ENCODE results near the gene CCDC63.
"Not testable (repeated sequence)": the region's sequence is repeated elsewhere in the genome, so short reads cannot be mapped to it uniquely, and the experiment has no call there.

CCDC63 gene

DNA sequence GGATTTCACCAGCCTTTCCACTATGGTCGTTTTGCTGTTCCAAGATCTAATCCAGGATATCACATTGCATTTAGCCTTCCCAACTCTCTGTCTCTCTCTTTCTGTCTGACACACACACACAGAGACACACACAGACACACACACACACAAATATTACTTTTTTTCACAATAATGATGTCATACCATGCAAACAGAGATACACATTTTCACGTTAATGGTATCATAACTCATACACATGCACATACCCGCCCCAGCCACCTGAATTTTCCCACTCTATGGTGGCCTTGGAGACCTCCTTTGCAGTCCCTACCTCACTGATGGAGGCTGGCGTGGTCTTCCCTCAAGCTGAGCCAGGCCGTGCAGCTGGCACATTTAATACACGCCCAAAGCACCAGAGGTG lies 80.8 kb downstream of the CCDC63 start:
- DNase-seq: no peak

DNA sequence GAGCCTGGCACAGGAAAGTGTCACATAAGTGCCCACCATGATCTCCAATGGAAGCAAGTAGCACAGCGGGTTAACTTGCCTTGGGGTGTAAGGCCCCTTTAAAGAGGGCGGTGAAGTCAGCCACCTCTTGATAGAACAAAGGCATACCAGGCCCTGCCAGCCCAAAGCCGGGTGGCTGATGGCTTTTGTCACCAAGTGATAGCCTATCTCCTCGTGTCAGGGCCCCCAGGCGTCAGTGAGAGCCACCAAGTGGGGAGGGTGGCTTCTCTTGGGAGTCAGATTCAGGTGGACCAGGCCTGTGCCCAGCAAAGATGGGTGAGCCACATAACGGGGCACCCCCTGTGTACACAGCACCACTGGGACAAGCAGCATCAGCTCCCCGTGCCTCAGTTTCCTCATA lies 81.9 kb downstream of the CCDC63 start:
- DNase-seq: no peak

DNA sequence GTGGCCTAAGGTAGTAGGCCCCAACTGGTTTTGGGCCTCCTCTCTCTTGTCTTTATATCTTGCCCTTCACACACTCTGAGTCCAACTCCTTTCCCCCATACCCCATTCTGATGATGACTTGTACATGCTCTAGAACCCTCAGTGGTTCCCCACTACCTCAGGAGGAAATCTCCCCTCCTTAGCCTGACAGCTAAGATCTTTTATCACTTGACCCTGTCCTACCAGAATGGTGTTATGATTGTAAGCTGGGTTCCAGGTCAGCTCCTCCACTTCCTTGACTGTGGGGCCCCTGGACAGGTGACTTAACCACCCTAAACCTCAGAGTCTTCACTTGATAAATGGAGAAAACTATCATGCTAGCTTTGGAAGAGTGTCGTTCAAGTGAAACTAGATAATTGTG lies 83.0 kb downstream of the CCDC63 start:
- no peak for DNase-seq

DNA sequence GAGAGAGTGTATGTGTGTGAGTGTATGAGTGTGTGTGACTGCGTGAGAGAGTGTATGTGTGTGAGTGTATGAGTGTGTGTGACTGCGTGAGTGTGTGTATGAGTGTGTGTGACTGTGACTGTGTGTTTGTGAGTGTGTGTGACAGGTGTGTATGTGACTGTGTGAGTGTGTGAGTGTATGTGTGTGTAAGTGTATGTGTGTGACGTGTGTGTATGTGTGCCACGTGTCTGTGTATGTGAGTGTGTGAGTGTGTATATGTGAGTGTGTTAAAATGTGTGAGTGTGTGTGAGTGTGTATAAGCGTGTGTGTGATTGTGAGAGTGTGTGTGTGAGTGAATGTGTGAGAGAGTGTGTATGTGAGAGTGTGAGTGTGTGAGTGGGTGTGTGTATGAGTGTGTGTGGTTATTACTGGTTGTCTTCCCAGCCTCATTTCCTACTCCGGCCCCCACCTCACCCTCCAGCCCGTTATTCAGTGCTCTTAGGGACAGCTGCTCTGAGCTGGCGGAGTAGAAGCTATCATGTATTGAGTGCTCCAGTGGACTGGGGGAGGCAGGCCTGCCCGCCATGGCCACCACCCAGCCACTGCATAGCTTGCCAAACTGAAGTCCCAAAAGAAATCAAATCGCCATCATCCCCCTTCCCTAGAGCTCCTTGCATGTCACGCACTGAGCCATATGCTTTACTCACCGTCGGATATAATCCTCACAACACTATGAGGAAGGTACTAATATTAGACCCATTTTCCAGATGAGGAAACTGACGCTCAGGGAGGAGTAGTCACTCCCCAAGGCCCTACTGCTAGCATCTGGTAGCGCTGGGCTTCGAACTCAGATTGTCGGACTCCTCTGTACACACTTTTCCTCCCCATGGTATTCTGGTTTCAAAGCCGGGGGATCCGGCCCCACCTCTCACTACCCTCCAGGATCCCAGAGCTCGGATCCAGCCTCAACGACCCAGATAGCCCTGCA lies 83.8 kb downstream of the CCDC63 start:
- DNase-seq: no peak

DNA sequence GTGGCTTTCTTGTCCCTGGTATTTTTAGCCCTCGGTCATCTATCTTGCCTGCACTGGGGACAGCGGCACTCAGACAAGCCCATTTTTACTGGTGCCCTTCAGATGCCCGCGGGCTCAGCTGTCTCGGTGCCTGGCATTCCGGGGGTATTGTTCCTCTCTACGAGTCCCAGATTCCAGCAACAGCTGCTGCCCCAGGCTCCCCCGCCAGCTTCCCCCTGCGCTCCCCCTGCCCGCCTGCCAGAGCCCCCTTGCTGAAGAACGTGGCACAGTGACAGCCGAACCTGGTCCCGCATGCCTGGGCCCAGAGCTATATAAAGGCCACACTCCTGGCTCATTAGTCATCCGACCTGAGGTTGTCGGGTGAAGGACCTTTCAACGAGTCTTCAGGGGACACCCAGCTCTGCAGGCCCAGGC lies 84.5 kb downstream of the CCDC63 start:
- DNase-seq: no peak

DNA sequence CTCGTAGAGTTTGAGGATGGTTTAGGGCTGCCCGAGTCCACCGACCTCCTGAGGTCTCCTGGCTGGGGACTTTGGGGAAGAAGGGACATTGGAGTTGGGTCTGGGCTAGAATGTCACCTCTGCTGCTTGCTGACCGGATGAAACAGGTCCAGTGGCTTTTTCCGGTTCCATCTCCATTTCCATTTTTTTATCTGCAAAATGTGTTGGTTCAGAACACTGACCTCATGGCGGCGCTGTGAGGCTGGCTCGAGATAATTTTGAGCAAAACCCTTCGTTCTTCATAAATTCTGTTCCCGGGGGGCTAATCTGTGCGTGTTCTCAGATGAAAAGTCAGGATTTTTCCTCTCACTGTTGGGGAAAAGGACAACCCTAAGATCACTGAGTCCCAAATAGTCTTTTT lies 85.3 kb downstream of the CCDC63 start:
- DNase-seq: no peak

DNA sequence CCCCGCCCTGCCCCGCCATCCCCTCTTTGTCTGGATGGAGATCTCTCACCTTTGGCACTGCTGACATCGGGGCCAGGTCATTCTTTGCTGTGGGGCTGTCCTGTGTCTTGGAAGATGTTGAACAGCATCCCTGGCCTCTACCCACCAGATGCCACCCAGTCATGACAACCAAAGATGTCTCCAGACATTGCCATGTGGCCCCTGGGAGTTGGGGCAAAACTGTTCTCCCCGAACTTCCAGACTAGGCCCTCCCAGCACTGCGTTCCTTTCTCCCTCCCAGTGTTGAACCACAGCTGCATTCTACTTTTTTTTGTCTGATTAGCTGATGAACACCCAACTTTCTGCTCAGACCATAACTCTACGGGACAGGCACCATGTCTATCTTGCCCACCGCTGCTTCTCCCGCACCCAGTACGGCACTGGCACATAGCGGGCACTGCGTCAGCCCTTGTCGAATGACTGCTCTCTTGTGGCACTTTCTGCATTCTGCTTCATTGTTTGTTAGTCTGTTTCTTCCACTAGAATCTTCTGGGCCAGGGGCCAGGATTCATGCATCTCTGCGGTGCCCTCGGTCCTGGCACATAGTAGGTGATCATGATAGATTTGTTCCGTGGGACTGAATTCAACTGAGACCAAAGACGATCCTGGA lies 86.7 kb downstream of the CCDC63 start:
- no peak for DNase-seq

DNA sequence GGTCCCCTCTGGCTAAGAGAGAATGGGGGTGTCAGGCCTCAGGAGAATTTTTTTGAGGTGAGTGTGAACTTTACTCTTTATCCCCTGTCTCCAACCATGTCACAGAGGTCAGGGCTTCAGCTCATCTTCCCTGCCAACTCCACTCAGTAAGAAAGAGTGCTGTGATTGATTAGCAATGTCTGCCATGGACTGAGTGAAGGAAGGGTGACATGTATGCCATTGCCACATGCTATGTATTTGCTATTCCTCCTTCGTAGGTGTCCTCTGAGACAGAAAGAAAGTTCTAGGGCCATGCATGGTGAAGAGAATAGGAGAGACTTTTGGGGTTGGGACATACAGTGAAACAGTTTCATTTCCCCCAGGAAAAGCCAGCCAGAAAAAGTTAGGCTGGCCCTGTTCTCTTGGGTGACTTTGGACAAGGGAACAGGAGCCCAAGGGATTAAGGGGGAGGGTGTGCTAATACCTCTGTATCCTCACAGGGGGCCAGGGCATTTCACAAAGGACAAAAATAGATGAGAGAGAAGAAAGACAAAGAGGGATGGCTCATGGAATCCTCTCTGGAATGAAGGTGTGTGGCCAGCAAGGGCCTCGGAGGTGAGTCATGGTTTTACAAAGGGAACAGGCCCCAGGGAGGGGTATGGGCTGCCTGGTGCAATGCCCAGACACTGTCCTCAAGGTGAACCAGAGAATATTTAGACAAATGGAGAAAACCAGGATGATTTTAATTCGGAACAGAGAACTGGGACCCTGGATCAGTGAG lies 87.5 kb downstream of the CCDC63 start:
- DNase-seq: peak; percentile 13

DNA sequence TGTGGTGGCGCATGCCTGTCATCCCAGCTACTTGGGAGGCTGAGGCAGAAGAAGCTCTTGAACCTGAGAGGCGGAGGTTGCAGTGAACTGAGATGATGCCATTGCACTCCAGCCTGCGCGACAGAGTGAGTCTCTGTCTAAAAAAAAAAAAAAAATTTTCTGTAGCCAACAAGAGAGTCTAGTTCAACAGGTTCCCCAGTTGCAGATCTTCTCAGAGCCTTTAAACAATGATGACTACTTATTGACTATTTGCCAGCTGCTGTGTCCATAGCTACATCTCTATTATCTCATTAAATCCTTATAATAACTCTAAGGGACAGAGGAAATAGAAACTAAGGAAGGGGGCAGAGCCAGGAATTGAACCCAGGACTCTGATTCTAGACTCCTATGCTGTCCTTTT lies 88.8 kb downstream of the CCDC63 start:
- DNase-seq: no peak

DNA sequence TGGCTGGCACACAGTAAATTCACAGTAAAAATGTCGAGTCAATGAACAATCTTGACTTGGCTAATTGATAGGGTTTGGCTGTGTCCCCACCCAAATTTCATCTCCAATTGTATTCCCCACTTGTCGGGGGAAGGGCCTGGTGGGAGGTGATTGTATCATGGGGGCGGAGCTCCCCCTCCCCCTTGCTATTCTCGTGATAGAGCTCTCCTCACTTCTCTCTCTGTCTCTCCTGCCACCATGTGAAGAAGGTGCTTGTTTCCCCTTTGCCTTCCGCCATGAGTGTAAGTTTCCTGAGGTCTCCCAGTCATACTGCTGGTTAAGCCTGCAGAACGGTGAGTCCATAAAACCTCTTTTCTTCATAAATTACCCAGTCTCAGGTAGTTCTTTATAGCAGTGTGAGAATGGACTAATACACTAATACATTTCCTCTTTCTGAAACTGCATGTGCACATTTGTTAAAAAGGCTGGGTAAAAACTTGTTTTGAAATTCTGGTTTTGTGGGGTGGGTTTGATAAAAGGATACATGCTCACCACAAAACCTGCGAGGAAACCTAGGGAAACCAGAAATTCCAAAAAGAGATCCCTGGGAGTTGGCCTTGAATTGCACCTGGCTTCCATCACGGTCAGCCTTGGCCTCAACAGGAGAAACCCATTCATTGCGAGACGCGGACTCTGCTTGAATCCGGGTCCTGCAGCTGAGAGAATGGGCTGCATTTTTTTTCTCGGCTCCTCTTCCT lies 89.7 kb downstream of the CCDC63 start:
- DNase-seq: no peak

DNA sequence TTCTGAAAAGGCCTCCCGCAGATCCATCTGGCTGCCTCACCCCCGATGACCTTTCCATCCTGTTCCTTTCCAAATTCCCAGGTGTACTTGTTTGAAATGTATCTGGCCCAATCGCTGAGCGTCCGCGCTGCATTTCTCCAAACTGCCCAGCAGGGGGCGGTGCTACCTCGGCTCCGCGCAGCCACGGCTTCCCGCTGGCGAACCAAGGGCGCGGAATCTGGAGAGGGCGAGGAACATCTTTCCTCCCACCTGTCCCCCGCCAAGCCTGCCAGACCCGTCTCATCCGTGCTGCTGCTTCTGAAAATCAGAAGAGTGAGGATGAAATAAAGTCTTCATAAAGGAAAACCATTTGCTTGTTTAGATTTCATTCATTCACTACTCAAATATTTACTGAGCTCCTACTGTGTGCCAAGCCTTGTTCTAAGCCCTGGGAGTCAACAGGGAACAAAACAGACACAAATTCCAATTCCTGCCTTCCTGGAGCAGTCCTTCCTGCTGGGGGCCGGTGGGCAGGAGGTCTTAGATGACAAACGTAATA lies 90.4 kb downstream of the CCDC63 start:
- peak; percentile 12 for DNase-seq

DNA sequence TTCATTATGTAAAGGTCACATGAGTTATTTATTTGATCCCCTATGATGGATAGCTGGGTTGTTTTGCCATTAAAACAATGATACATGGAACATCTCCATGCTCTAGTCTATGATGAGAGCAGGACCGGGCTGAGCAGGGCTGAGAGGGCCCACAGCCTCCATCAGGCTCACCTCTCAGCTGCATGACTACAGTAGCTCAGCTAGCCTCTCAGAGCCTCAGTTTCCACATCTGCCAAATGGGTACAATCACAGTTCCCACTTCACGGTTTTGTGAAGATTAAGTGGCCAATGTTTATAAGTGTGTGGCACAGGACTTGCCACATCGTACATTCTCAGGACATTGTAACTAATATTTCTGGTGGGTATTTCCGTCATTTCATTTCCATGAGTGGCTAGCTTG lies 93.5 kb downstream of the CCDC63 start:
- DNase-seq: no peak

DNA sequence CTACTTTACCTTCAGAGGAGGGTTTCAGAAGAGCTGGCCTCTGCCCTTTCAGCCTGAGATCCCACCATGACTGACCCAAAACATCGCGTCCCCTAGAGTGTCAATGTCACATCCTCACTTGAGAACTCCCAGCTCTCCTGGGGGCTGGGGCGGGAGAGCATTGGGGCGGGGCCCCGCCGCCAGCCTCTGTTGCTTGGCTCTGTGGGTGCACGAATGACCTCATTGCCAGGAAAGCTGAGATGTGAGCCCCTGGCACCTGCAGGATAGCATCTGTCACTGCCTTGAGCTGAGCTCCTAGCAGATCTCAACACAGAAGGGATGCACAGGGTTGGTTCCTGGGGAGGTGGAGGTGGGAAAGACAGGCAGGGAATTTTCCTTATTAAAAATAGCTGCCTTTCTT lies 94.1 kb downstream of the CCDC63 start:
- DNase-seq: no peak

DNA sequence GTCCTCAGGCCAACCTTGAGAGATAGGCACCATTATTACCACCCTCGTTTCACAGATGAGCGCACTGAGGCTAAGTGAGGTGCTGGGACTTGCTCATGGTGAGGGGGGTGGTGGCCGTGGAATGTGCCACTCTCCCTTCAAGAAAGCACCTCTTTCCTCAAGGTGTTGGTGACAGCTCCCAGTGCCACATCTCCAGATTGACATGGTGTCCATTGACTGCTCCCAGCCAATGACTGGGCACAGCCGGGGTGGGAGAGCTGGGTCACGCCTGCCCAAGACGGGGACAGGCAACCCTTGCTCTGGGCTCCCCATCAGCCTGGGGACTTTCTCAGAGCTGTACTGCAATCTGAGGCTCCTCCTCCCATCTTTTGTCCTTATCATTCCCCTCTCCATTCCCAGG lies 94.6 kb downstream of the CCDC63 start:
- DNase-seq: no peak

DNA sequence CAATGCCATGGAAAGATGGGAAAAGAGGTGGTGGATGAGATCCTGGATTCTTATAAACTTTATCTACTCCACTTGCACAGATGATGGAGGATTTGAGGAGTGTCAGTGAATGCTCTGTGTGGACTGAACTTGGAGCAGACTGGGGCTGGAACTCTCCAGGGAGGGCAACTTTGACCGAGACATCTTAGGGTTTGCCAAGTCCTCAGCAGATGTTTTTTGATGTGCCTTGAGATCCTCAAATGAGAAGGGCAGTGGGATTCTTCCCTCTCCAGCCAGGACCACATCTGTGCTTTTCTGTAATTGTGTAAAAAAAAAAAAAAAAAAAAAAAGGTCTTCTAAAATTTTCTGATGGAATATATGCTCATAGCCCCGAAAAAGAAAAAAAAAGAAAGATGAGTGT lies 96.6 kb downstream of the CCDC63 start:
- no peak for DNase-seq

DNA sequence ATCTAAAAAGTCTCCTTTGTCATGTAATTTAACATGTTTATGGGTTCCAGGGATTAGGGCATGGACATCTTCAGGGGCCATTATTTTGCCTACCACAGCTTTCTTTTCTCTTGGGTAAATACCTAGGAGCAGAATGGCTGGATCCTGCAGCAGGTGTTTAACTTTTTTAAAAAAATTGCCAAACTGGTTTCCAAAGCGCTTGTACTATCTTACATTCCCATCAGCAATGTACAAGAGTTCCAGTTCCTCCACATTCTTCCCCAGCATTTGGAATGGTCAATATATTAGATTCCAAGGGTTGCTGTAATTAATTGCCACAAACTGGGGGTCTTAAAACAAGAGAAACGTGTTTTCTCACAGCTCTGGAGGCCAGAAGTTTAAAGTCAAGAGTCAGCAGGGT lies 101.3 kb downstream of the CCDC63 start:
- no peak for DNase-seq

DNA sequence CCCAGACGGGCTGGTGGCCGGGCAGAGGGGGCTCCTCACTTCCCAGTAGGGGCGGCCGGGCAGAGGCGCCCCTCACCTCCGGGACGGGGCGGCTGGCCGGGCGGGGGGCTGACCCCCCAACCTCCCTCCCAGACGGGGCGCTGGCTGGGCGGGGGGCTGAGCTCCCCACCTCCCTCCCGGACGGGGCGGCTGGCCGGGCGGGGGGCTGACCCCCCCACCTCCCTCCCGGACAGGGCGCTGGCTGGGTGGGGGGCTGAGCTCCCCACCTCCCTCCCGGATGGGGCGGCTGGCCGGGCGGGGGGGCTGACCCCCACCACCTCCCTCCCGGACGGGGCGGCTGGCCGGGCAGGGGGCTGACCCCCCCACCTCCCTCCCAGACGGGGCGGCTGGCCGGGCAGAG lies 103.7 kb downstream of the CCDC63 start:
- DNase-seq: not testable (repeated sequence)

DNA sequence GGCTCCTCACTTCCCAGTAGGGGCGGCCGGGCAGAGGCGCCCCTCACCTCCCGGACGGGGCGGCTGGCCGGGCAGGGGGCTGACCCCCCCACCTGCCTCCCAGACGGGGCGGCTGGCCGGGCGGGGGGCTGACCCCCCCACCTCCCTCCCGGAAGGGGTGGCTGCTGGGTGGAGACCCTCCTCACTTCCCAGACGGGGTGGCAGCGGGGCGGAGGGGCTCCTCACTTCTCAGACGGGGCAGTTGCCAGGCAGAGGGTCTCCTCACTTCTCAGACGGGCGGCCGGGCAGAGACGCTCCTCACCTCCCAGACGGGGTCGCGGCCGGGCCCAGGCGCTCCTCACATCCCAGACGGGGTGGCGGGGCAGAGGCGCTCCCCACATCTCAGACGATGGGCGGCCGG lies 104.1 kb downstream of the CCDC63 start:
- DNase-seq: not testable (repeated sequence)

Measured in MV-4-11 (cell line).